HG03280 (cell line): ENCODE results near the gene CDK4.

ENCODE experiments used
- ATAC-seq: cut with Tn5 transposase; IDR thresholded peaks from one replicate; pipeline ENCODE4 v1.9.1; 2021; ENCODE audit warnings: mild to moderate bottlenecking, moderate library complexity; ENCODE audit not compliant: unreplicated experiment

CDK4 gene

GRCh38 chr12:57741413-57741789 is 10.7 kb downstream of the CDK4 start:
- no peak for ATAC-seq

GRCh38 chr12:57740656-57741412 is 11.3 kb downstream of the CDK4 start:
- ATAC-seq: peak; percentile 47

- ATAC-seq: no peak
Measured at GRCh38 chr12:57739914-57740538, 12.1 kb downstream of the CDK4 start.

- no peak for ATAC-seq
Measured at GRCh38 chr12:57739387-57739786, 12.7 kb downstream of the CDK4 start.

- no peak for ATAC-seq
Measured at GRCh38 chr12:57738661-57739237, 13.4 kb downstream of the CDK4 start, which contains the start of gene AGAP2. AGAP2 (minus strand) TSS chr12:57738742; CDS start chr12:57738246, 496 bp downstream.

- no peak for ATAC-seq
Measured at GRCh38 chr12:57737467-57738460, 14.3 kb downstream of the CDK4 start.

- ATAC-seq: no peak
Measured at GRCh38 chr12:57736741-57737466, 15.2 kb downstream of the CDK4 start.

GRCh38 chr12:57735952-57736740 is 16.0 kb downstream of the CDK4 start:
- no peak for ATAC-seq

- ATAC-seq: no peak
Measured at GRCh38 chr12:57735198-57735855, 16.8 kb downstream of the CDK4 start.

GRCh38 chr12:57734591-57734990 is 17.5 kb downstream of the CDK4 start:
- ATAC-seq: no peak

- ATAC-seq: no peak
Measured at GRCh38 chr12:57733928-57734327, 18.2 kb downstream of the CDK4 start.

GRCh38 chr12:57732726-57733593 is 19.1 kb downstream of the CDK4 start:
- ATAC-seq: no peak

- ATAC-seq: no peak
Measured at GRCh38 chr12:57732270-57732669, 19.8 kb downstream of the CDK4 start.

- ATAC-seq: no peak
Measured at GRCh38 chr12:57731411-57732080, 20.6 kb downstream of the CDK4 start.

GRCh38 chr12:57730336-57731067 is 21.6 kb downstream of the CDK4 start:
- ATAC-seq: no peak

- no peak for ATAC-seq
Measured at GRCh38 chr12:57729321-57729844, 22.7 kb downstream of the CDK4 start.
